ENCODE data around the gene SH2D6. TPM values are rescaled to one million over a fixed set of nuclear protein-coding genes. Genes with fewer than 3 reads are reported as not detected.

SH2D6 gene
- polyA plus RNA-seq, 3 donors, result not detected

- no peak overlapping the region for H3K4me3 Mint-ChIP-seq
- no peak overlapping the region for H3K4me2 ChIP-seq (replicated peaks; ENCODE audit: extremely low read depth, low read length, poor library complexity, severe bottlenecking)
- no peaks in the 10 kb centered on the region for H3K9me3 ChIP-seq (replicated peaks in 1 of 2; ENCODE audit: control insufficient read depth in 1 of 2, insufficient read depth in 1 of 2, low read length in 2 of 2)
- peaks cover 82 to 100% of the 10 kb centered on the region in 2 donors for H3K36me3 ChIP-seq (replicated peaks in 1 of 2; ENCODE audit: control insufficient read depth in 1 of 2, insufficient read depth in 2 of 2, low read length in 2 of 2)
- peak overlapping the region in 1 of 2 donors; percentile 45 for H3K27ac ChIP-seq (ENCODE audit: low read depth in 1 of 2, low read length in 2 of 2)
- no peaks in the 10 kb centered on the region for H3K27me3 ChIP-seq (ENCODE audit: control insufficient read depth in 2 of 2, insufficient read depth in 2 of 2, low read length in 2 of 2)
- peaks cover 0 to 6% of the 10 kb centered on the region in 2 donors for H3K4me1 ChIP-seq (ENCODE audit: control insufficient read depth in 1 of 2, insufficient read depth in 2 of 2, low read length in 2 of 2)
- peak overlapping the region in 2 of 7 donors; percentile 50 to 87 for H3K27ac Mint-ChIP-seq
- peak; percentile 81 for TF ChIP-seq CTCF (IDR thresholded peaks at IDR 0.05)
- peaks cover 39% of the 10 kb centered on the region for H4K20me1 ChIP-seq (ENCODE audit: insufficient read depth, low read length)
- no peak overlapping the region for H3K4me3 ChIP-seq (replicated peaks in 1 of 3; ENCODE audit: low read depth in 2 of 3, low read length in 3 of 3)
- intact Hi-C loops (cut with micrococcal nuclease), result loop anchor here in 1 of 2 donors (1.0 kb wide), 1 partner anchor 160 kb away; no protein-coding TSS in a partner anchor
- no peak overlapping the region for H2AFZ ChIP-seq (ENCODE audit: insufficient read depth, low read depth, low read length, poor library complexity, severe bottlenecking)
- H3K36me3 Mint-ChIP-seq, result peaks cover 64 to 99% of the 10 kb centered on the region in 2 donors
- peaks cover 6% of the 10 kb centered on the region for H3K4me1 Mint-ChIP-seq
- 97% methylated on average over 5 of the region's 11 CpGs for WGBS (ENCODE audit: insufficient coverage)
- DNase-seq, result peak; percentile 37 to 57 (median 55)
- H3K27me3 Mint-ChIP-seq (ENCODE audit: low read depth in 3 of 3), result no peaks in the 10 kb centered on the region
- H3K9ac ChIP-seq (ENCODE audit: insufficient read depth, low read length, poor library complexity, severe bottlenecking), result no peak overlapping the region
- no peaks in the 10 kb centered on the region for H3K9me3 Mint-ChIP-seq
- no peaks in the 10 kb centered on the region for H3K79me2 ChIP-seq (ENCODE audit: insufficient read depth, low read length)
These were observed 27.4 kb upstream of the SH2D6 start for GRCh38 chr2:85390941-85391669.

GRCh38 chr2:85393836-85394235, 24.7 kb upstream of the SH2D6 start:
- no peak overlapping the region for H3K4me3 Mint-ChIP-seq
- H3K4me1 Mint-ChIP-seq, result peaks cover 6% of the 10 kb centered on the region
- H3K27me3 ChIP-seq (ENCODE audit: control insufficient read depth in 2 of 2, insufficient read depth in 2 of 2, low read length in 2 of 2), result no peaks in the 10 kb centered on the region
- H3K27ac Mint-ChIP-seq, result peak overlapping the region in 3 of 7 donors; percentile 27 to 31 (median 29)
- H3K9me3 Mint-ChIP-seq, result no peaks in the 10 kb centered on the region
- H3K79me2 ChIP-seq (ENCODE audit: insufficient read depth, low read length), result peaks cover 7% of the 10 kb centered on the region
- H3K4me2 ChIP-seq (replicated peaks; ENCODE audit: extremely low read depth, low read length, poor library complexity, severe bottlenecking), result no peak overlapping the region
- peaks cover 91 to 100% of the 10 kb centered on the region in 2 donors for H3K36me3 ChIP-seq (replicated peaks in 1 of 2; ENCODE audit: control insufficient read depth in 1 of 2, insufficient read depth in 2 of 2, low read length in 2 of 2)
- no peak overlapping the region for H3K9ac ChIP-seq (ENCODE audit: insufficient read depth, low read length, poor library complexity, severe bottlenecking)
- intact Hi-C loops (cut with micrococcal nuclease), result no loop called here
- H3K9me3 ChIP-seq (replicated peaks in 1 of 2; ENCODE audit: control insufficient read depth in 1 of 2, insufficient read depth in 1 of 2, low read length in 2 of 2), result no peaks in the 10 kb centered on the region
- TF ChIP-seq CTCF (IDR thresholded peaks at IDR 0.05), result no peak
- peaks cover 72 to 99% of the 10 kb centered on the region in 2 donors for H3K36me3 Mint-ChIP-seq
- peak overlapping the region in 1 of 2 donors; percentile 51 for H3K27ac ChIP-seq (ENCODE audit: low read depth in 1 of 2, low read length in 2 of 2)
- peaks cover 0 to 6% of the 10 kb centered on the region in 2 donors for H3K4me1 ChIP-seq (ENCODE audit: control insufficient read depth in 1 of 2, insufficient read depth in 2 of 2, low read length in 2 of 2)
- no peak overlapping the region for H3K4me3 ChIP-seq (replicated peaks in 1 of 3; ENCODE audit: low read depth in 2 of 3, low read length in 3 of 3)
- H2AFZ ChIP-seq (ENCODE audit: insufficient read depth, low read depth, low read length, poor library complexity, severe bottlenecking), result no peak overlapping the region
- no peak for DNase-seq
- peaks cover 55% of the 10 kb centered on the region for H4K20me1 ChIP-seq (ENCODE audit: insufficient read depth, low read length)
- 97% methylated on average over 4 of the region's 4 CpGs for WGBS (ENCODE audit: insufficient coverage)
- H3K27me3 Mint-ChIP-seq (ENCODE audit: low read depth in 3 of 3), result no peaks in the 10 kb centered on the region

Measured in CD14-positive monocyte (primary cell).